ENCODE measurements around the gene NOP53. TPM values are rescaled to one million over a fixed set of nuclear protein-coding genes. Genes with fewer than 3 reads are reported as not detected.

Gene NOP53
- total and polyA plus RNA-seq, 2 of the 8 experiments (the other 6 are each of a cell fraction or from before 2014, with no cell fraction given) = 107 to 245 TPM

DNA sequence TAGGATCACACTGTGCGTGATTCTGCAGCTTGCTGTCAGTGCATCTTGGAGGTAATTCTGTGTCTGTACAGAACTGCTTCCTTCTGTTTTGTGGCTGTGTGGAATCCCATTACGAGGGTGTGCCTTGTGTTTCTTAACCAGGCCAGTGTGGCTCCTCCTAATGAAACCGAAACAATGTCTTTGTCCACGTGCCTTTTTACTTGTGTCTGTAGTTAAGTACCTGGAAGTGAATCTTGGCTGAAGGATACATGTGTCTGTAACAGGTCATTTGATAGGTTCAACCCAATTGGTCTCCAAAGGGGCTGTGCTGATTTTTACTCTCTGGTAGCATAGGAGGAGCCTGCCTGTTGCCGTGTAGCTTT, 13.1 kb downstream of the NOP53 start:
- Histone ChIP-seq H2BK12ac (ENCODE audit: low read depth, low read length) (no peak overlapping the region), H4K20me1 (replicated peaks in 1 of 2; ENCODE audit: control insufficient read depth in 1 of 2, insufficient read depth in 2 of 2, low read length in 2 of 2) (peaks cover 10% of the 10 kb centered on the region in 2 experiments), H3K23me2 (ENCODE audit: low read depth, low read length) (no peaks in the 10 kb centered on the region), H4K5ac (ENCODE audit: insufficient read length, low read depth, low read length) (no peak overlapping the region), H2BK120ac (replicated peaks; ENCODE audit: low read depth, low read length) (no peak overlapping the region), H3K27me3 (replicated peaks in 1 of 4; ENCODE audit: control insufficient read depth in 3 of 4, extremely low read depth in 1 of 4, insufficient read depth in 3 of 4, low read length in 3 of 4) (no peaks in the 10 kb centered on the region), H4K8ac (ENCODE audit: extremely low read depth, insufficient read depth, low read length) (no peak overlapping the region), H3K9ac (replicated peaks in 1 of 4; ENCODE audit: extremely low read depth in 1 of 4, low read depth in 3 of 4, low read length in 3 of 4) (no peak overlapping the region), H3K56ac (replicated peaks; ENCODE audit: insufficient read length, low read depth, low read length) (no peak overlapping the region), H2BK15ac (ENCODE audit: low read length) (no peak overlapping the region), H3K9me3 (ENCODE audit: insufficient read depth in 2 of 2, low read depth in 1 of 2, low read length in 1 of 2) (no peaks in the 10 kb centered on the region), H2BK5ac (ENCODE audit: low read depth, low read length) (no peak overlapping the region), H3K4ac (replicated peaks; ENCODE audit: insufficient read length, low read depth, low read length) (no peak overlapping the region), H3K27ac (ENCODE audit: low read depth, low read length) (no peak overlapping the region), H2BK20ac (ENCODE audit: low read length) (no peak overlapping the region), H3K79me1 (ENCODE audit: low read depth, low read length) (no peaks in the 10 kb centered on the region; the same call in 1 of the 2 replicates), H3K36me3 (ENCODE audit: control insufficient read depth in 2 of 4, insufficient read depth in 4 of 4, low read length in 3 of 4) (peaks cover 12 to 56% (median 46%) of the 10 kb centered on the region in 4 experiments), H3K23ac (ENCODE audit: insufficient read length) (no peak overlapping the region), H3K14ac (ENCODE audit: insufficient read length) (no peak overlapping the region), H4K91ac (replicated peaks; ENCODE audit: insufficient read length, low read length) (no peak overlapping the region), H2AFZ (ENCODE audit: low read length) (no peak overlapping the region), H2AK5ac (ENCODE audit: low read depth, low read length) (no peak overlapping the region), H3K4me1 (replicated peaks in 1 of 4; ENCODE audit: control insufficient read depth in 3 of 4, insufficient read depth in 4 of 4, low read length in 3 of 4) (no peaks in the 10 kb centered on the region), H3K4me2 (ENCODE audit: insufficient read depth in 1 of 2, low read depth in 2 of 2, low read length in 2 of 2) (no peak overlapping the region), H3K4me3 (ENCODE audit: extremely low read depth in 1 of 4, insufficient read depth in 2 of 4, low read depth in 3 of 4, low read length in 4 of 4) (no peak overlapping the region), H3K18ac (ENCODE audit: extremely low read depth, low read length) (no peak overlapping the region), H3K79me2 (ENCODE audit: control insufficient read depth in 1 of 2, insufficient read depth in 2 of 2, low read length in 2 of 2) (no peaks in the 10 kb centered on the region)
- FAIRE-seq = no peak
- ChIA-PET CTCF (ENCODE audit: partially characterized antibody) (interaction anchor here (0.6 to 1.1 kb wide), 6 partner anchors 9 to 1724 kb away, joined by 3 to 5 read pairs (median 3); no protein-coding TSS in a partner anchor), POLR2A (ENCODE audit: partially characterized antibody) (interaction anchor here (0.5 to 11.0 kb wide), 11 partner anchors 7 to 71 kb away, joined by 3 to 204 read pairs (median 4); partner anchors contain the start of genes NOP53 and SELENOW)
- TF ChIP-seq RBBP5 (IDR thresholded peaks at IDR 0.05; ENCODE audit: borderline replicate concordance, low read depth, low read length) (no peak), USF2 (IDR thresholded peaks at IDR 0.05; ENCODE audit: low read length) (no peak), BRCA1 (IDR thresholded peaks at IDR 0.05; ENCODE audit: low read depth, low read length) (no peak), CEBPB (IDR thresholded peaks at IDR 0.05; ENCODE audit: low read depth, low read length) (no peak), RFX5 (IDR thresholded peaks at IDR 0.05; ENCODE audit: borderline replicate concordance, low read depth, low read length) (no peak), E2F6 (IDR thresholded peaks at IDR 0.05) (no peak), HDAC6 (IDR thresholded peaks at IDR 0.05; ENCODE audit: low read depth, low read length) (no peak), SUZ12 (IDR thresholded peaks at IDR 0.05; ENCODE audit: low read length) (no peak), ASH2L (IDR thresholded peaks at IDR 0.05; ENCODE audit: low read length) (no peak), MAX (IDR thresholded peaks at IDR 0.05) (no peak)
- TF ChIP-seq, protein P1, sequence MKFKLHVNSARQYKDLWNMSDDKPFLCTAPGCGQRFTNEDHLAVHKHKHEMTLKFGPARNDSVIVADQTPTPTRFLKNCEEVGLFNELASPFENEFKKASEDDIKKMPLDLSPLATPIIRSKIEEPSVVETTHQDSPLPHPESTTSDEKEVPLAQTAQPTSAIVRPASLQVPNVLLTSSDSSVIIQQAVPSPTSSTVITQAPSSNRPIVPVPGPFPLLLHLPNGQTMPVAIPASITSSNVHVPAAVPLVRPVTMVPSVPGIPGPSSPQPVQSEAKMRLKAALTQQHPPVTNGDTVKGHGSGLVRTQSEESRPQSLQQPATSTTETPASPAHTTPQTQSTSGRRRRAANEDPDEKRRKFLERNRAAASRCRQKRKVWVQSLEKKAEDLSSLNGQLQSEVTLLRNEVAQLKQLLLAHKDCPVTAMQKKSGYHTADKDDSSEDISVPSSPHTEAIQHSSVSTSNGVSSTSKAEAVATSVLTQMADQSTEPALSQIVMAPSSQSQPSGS (IDR thresholded peaks at IDR 0.05; ENCODE audit: low read length) = no peak
- 95% methylated on average over 5 of the region's 5 CpGs; no CpG with 5 or more reads in 1 of the 2 experiments for WGBS, 2 experiments (ENCODE audit: extremely low coverage in 1 of 2, insufficient coverage in 1 of 2, insufficient read length in 1 of 2, insufficient replicate concordance in 2 of 2, low coverage in 1 of 2, low lambda C conversion rate in 2 of 2, missing lambda C conversion rate in 1 of 2)
- DNase-seq (ENCODE audit: low read depth in 1 of 2, low spot score in 2 of 2) = no peak
